ENCODE results near the gene MYG1. TPM values are rescaled to one million over a fixed set of nuclear protein-coding genes. Genes with fewer than 3 reads are reported as not detected.
"Not testable (repeated sequence)": the region's sequence is repeated elsewhere in the genome, so short reads cannot be mapped to it uniquely, and the experiment has no call there.

MYG1 gene
- total RNA-seq, 1 donor from 2014 or later, result 42.5 TPM

DNA sequence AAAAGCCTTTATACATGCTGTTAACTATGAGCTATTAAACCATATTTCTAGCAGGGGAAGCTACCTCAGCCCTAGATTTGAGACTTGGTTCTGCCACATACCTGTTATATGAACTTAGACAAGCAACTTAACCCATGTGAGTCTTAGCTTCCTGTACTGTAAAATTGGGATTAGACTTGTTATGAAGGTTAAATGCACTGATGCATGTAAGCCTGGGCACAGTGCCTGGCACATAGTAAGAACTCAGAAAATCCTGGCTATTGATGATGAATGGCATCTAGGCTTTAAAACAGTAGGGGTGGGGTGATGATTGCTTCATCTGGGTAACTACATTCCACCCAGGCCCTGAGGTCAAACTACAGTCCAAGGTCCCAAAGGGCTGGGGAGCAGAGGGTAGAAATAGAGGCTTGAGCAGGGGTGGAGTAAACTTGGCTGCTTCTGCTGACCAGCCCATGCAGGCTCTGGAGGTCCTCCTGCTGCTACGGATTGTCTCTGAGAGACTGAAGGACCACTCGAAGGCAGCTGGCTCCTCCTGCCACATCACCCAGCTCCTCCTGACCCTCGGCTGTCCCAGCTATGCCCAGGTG is 20.1 kb upstream of the MYG1 start:
- DNase-seq (no peak), ATAC-seq (no peak)
- intact Hi-C loops (cut with micrococcal nuclease), result no loop called here

- no peak for ATAC-seq
- intact Hi-C loops (cut with micrococcal nuclease), result no loop called here
- no peak for DNase-seq
Observed at GRCh38 chr12:53279888-53280498, 19.5 kb upstream of the MYG1 start.

- DNase-seq, result no peak
- intact Hi-C loops (cut with micrococcal nuclease), result loop anchor here (5.0 kb wide), 1 partner anchor 74 kb away; no protein-coding TSS in a partner anchor
- ATAC-seq, result peak; percentile 30
Observed at GRCh38 chr12:53286448-53286847, 13.0 kb upstream of the MYG1 start.

- DNase-seq, result peak; percentile 78
- peak; percentile 85 for ATAC-seq
- intact Hi-C loops (cut with micrococcal nuclease), result loop anchor here (5.0 kb wide), 1 partner anchor 75 kb away; no protein-coding TSS in a partner anchor
Observed at GRCh38 chr12:53287741-53288216, 11.7 kb upstream of the MYG1 start.

- intact Hi-C loops (cut with micrococcal nuclease), result loop anchor here (5.0 kb wide), 1 partner anchor 76 kb away; no protein-coding TSS in a partner anchor
- no peak for ATAC-seq
- DNase-seq, result no peak
Observed at GRCh38 chr12:53288322-53288721, 11.2 kb upstream of the MYG1 start.

GRCh38 chr12:53289891-53290290 is 9.6 kb upstream of the MYG1 start:
- intact Hi-C loops (cut with micrococcal nuclease), result loop anchor here (5.0 kb wide), 1 partner anchor 78 kb away; no protein-coding TSS in a partner anchor
- DNase-seq (no peak), ATAC-seq (no peak)

DNA sequence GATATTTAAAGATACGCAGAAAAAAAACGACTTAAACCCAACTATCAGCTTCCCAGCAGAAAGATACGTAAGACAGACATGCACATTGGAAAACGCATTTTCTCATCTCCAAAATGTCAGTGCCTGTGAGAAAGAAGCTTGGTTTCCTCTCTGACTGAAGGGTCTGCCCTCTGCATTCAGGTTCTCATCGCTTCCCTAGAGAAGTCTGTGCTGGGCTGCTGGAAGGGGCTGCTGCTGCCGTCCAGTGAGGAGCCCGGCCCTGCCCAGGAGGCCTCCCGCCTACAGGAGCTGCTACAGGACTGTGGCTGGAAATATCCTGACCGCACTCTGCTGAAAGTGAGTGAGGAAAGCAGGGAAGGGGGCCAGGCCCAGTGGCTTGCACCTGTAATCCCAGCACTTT is 8.8 kb upstream of the MYG1 start:
- no peak for DNase-seq
- ATAC-seq, result no peak
- intact Hi-C loops (cut with micrococcal nuclease), result no loop called here

- intact Hi-C loops (cut with micrococcal nuclease), result no loop called here
- DNase-seq, result no peak
- no peak for ATAC-seq
Observed at GRCh38 chr12:53292426-53292825, 7.1 kb upstream of the MYG1 start.

DNA sequence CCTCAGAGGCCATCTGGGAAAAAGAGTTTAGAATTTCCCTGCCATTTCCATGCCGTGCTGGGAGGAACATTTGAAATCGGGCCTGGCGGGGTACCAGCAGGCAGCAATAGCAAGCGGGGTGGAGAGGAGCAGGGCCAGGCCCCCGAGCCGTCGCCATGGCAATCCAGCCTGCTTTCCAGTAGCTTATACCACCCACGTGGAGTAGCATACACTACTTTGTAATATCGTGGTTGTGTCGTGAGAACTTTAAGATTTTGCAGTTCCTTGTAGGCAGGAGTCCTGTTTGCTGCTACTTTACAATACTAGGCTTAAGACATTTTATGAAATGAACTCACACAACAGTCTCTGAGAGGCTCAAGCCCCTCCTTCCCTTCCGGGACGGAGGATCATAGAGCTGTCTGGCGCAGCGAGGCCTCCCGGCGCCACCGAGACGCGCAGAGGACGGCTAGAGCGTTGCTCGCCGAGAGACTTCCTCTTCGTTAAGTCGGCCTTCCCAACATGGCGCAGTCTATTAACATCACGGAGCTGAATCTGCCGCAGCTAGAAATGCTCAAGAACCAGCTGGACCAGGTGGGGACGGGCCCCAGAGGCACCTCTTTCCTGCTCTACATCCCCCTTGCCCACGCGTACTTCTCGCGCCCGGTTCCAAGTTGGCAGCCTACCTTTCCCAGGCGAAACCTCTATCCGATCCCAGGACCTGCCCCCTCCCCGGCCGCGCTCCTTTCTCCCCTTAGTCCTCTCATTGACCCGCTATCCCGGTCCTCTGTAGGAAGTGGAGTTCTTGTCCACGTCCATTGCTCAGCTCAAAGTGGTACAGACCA is 4.2 kb upstream of the MYG1 start, which contains the start of gene PFDN5:
Gene PFDN5, plus strand, starts transcription at position 473 of the 821 bp plus-strand sequence. Its CDS starts 26 bp downstream, at position 499.
- ATAC-seq, result peak; percentile 91
- intact Hi-C loops (cut with micrococcal nuclease), result no loop called here
- DNase-seq, result peak; percentile 92

DNA sequence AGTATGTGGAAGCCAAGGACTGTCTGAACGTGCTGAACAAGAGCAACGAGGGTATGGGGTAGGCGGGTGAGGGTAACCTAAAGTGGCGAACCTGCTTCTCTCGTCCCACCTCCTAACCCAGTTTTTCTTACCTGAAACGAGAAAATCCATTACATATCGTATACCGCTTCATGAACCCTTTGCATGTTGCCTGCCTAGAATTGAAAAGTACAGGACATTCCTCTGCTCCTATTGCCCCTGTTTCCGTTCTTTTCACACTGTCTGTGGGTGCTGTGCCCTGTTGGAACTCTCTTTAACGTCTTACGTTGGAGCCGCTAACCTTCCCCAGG is 3.6 kb upstream of the MYG1 start:
- no peak for DNase-seq
- no peak for ATAC-seq
- intact Hi-C loops (cut with micrococcal nuclease), result no loop called here

GRCh38 chr12:53297106-53297505 is 2.4 kb upstream of the MYG1 start:
- intact Hi-C loops (cut with micrococcal nuclease); DNase-seq; ATAC-seq: not testable (repeated sequence)

DNA sequence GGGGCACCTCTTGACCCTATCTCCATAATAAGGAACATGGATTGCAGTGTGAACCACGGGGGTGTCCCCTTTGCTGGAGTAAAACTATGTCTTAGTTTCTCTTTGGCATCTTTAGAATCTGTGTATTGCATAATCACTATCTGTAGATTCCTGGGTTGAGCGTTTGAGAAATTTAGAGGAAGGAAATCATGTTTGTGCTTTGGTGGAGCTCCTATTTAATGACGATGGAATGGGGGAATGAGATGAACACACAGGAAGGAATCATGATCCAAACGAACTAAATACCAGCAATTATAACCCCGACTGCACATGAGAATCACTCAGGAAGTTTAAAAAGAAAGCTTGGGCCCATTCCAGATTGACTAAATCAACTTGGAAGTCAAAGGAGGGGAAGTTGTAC is 1.3 kb upstream of the MYG1 start:
- ATAC-seq (no peak), DNase-seq (no peak)
- intact Hi-C loops (cut with micrococcal nuclease), result no loop called here

GRCh38 chr12:53299101-53299453 is 418 bp upstream of the MYG1 start:
- DNase-seq (no peak), ATAC-seq (peak; percentile 2)
- intact Hi-C loops (cut with micrococcal nuclease), result no loop called here

- DNase-seq (no peak), ATAC-seq (no peak)
- intact Hi-C loops (cut with micrococcal nuclease), result no loop called here
Observed at GRCh38 chr12:53300187-53300586, 692 bp downstream of the MYG1 start.

DNA sequence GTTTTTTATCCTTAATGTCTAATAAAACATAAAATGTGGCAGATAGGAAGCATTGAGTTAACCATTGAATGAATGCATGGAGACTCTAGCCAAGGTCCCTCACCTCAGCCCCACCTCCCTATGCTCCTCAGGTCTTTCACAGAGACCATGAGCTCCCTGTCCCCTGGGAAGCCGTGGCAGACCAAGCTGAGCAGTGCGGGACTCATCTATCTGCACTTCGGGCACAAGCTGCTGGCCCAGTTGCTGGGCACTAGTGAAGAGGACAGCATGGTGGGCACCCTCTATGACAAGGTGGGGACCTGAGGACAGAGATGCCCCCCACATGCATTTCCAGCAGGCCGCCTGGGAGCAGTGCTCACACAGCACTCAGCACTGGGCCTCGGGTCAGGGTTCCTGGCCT is 3.4 kb downstream of the MYG1 start:
- DNase-seq (no peak), ATAC-seq (no peak)
- intact Hi-C loops (cut with micrococcal nuclease), result no loop called here

GRCh38 chr12:53306826-53307225 is 7.3 kb downstream of the MYG1 start:
- DNase-seq (no peak), ATAC-seq (no peak)
- intact Hi-C loops (cut with micrococcal nuclease), result no loop called here

DNA sequence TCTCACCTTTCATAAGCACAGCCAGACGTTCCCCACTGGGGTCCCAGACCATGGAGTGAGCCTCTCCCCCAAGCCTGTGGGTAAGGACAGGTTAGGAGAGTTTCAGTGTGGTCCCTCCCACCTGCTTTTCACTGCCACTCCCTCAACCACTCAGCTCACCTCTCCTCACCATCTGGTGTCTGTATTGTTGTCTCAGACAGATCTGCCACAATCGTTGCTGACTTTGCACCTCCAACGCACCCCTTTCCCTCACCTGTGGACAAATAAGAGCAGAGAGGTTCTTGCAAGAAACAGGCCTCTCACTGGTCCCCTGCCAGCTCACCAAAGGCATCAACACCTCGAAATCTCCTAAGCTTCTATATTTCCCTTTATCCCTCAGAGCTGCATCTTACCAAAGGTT is 8.8 kb downstream of the MYG1 start:
- ATAC-seq, result no peak
- no peak for DNase-seq
- intact Hi-C loops (cut with micrococcal nuclease), result no loop called here

DNA sequence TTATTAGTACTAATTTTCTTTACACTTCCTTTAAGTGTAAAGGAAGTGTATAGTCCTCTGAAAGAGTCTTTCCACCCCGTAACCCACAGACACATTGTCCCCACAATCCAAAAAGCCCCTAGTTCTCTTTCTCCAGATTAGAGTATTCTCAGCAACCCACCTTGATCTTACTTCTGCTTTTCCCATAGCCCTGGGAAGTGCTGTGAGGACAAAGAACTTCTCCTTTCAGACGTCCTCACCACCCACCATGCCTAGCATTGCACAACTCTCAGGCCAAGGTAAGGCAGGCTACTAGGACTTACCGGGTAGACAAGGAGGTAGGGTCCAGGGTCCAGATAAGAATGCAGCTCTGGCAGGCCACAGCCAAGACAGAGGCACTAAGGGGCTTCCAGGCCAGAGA is 14.5 kb downstream of the MYG1 start:
- no peak for DNase-seq
- no peak for ATAC-seq
- intact Hi-C loops (cut with micrococcal nuclease), result no loop called here

GRCh38 chr12:53320352-53321195 is 21.1 kb downstream of the MYG1 start:
- ATAC-seq, result no peak
- intact Hi-C loops (cut with micrococcal nuclease), result loop anchor here (5.0 kb wide), 1 partner anchor 182 kb away; the partner anchor contains the start of gene TARBP2

More at GRCh38 chr12:53320352-53321195, 21.1 kb downstream of the MYG1 start:
- no peak for DNase-seq
